ENCODE data around the gene ANKS1B.

Gene ANKS1B

GRCh38 chr12:99772274-99772673, 212.5 kb downstream of the ANKS1B start:
- no peak overlapping the region for H3K4me3 ChIP-seq (ENCODE audit: control insufficient read depth, low read depth, low read length)
- no peak for DNase-seq (ENCODE audit: low read depth)
- no peak for TF ChIP-seq CTCF (conservative IDR thresholded peaks at IDR 0.05; ENCODE audit: control insufficient read depth, insufficient read depth, low read depth, low read length)

- H3K4me3 ChIP-seq (ENCODE audit: control insufficient read depth, low read depth, low read length) = no peak overlapping the region
- DNase-seq (ENCODE audit: low read depth) = no peak
- TF ChIP-seq CTCF (conservative IDR thresholded peaks at IDR 0.05; ENCODE audit: control insufficient read depth, insufficient read depth, low read depth, low read length) = no peak
Measured at GRCh38 chr12:99771659-99772058, 213.1 kb downstream of the ANKS1B start.

- DNase-seq (ENCODE audit: low read depth) = no peak
- TF ChIP-seq CTCF (conservative IDR thresholded peaks at IDR 0.05; ENCODE audit: control insufficient read depth, insufficient read depth, low read depth, low read length) = no peak
- no peak overlapping the region for H3K4me3 ChIP-seq (ENCODE audit: control insufficient read depth, low read depth, low read length)
Measured at GRCh38 chr12:99769396-99769980, 215.2 kb downstream of the ANKS1B start.

GRCh38 chr12:99768758-99769157, 216.0 kb downstream of the ANKS1B start:
- no peak overlapping the region for H3K4me3 ChIP-seq (ENCODE audit: control insufficient read depth, low read depth, low read length)
- no peak for TF ChIP-seq CTCF (conservative IDR thresholded peaks at IDR 0.05; ENCODE audit: control insufficient read depth, insufficient read depth, low read depth, low read length)
- DNase-seq (ENCODE audit: low read depth) = no peak

- TF ChIP-seq CTCF (conservative IDR thresholded peaks at IDR 0.05; ENCODE audit: control insufficient read depth, insufficient read depth, low read depth, low read length) = peak; percentile 51
- no peak overlapping the region for H3K4me3 ChIP-seq (ENCODE audit: control insufficient read depth, low read depth, low read length)
- peak; percentile 40 for DNase-seq (ENCODE audit: low read depth)
Measured at GRCh38 chr12:99767809-99768208, 216.9 kb downstream of the ANKS1B start.

GRCh38 chr12:99766408-99766807, 218.3 kb downstream of the ANKS1B start:
- no peak for TF ChIP-seq CTCF (conservative IDR thresholded peaks at IDR 0.05; ENCODE audit: control insufficient read depth, insufficient read depth, low read depth, low read length)
- no peak for DNase-seq (ENCODE audit: low read depth)
- H3K4me3 ChIP-seq (ENCODE audit: control insufficient read depth, low read depth, low read length) = no peak overlapping the region

Data from fibroblast of mammary gland (primary cell).